PC-9 (cell line): Measurements from ENCODE around the gene PDF. TPM values are rescaled to one million over a fixed set of nuclear protein-coding genes. Genes with fewer than 3 reads are reported as not detected.

Source experiments
- BruUV-seq: library from RNA; stranded (reverse); fragments of 400-500 nt; replicated peaks from 2 replicates; lab custom pipeline; 2021; lab: Mats Ljungman, UMichigan
- CTCF ChIA-PET: fragments of 300-600 bp; sonication (Branson Sonifier 250); formaldehyde crosslinking; loops from one replicate; lab custom pipeline; 2022; ENCODE audit warnings: antibody characterized with exemption; lab: Charles Lee
- POLR2A ChIA-PET: fragments of 300-600 bp; sonication (Branson Sonifier 250); formaldehyde crosslinking; loops from one replicate; lab custom pipeline; 2022; ENCODE audit warnings: antibody characterized with exemption; ENCODE audit not compliant: unreplicated experiment; lab: Charles Lee
- DNase-seq, 2 experiments: peaks; one replicate each; pipeline versions ENCODE4 v3.0.0 to v3.0.0-alpha.2; 2015 to 2022; ENCODE audit warnings: mixed read lengths in 1 of 2
- H2AFZ ChIP-seq: fragments of 200-600 bp; sonication (generic); 2 replicates; pipeline ENCODE4 v1.8.1; 2017; ENCODE audit warnings: antibody characterized with exemption
- H3F3A ChIP-seq: fragments of 200-600 bp; sonication (generic); 2 replicates; pipeline ENCODE4 v1.8.1; 2017; ENCODE audit warnings: antibody characterized with exemption, mild to moderate bottlenecking, low read depth; ENCODE audit not compliant: insufficient read depth
- H3K27ac ChIP-seq: fragments of 200-600 bp; sonication (generic); 2 replicates; pipeline ENCODE4 v1.6.1; 2016; ENCODE audit warnings: mixed run types
- H3K27me3 ChIP-seq: fragments of 200-600 bp; sonication (generic); 2 replicates; pipeline ENCODE4 v1.6.1; 2016; ENCODE audit warnings: low read depth, mixed run types; ENCODE audit not compliant: insufficient read depth
- H3K36me3 ChIP-seq: fragments of 200-600 bp; sonication (generic); 2 replicates; pipeline ENCODE4 v1.6.1; 2016; ENCODE audit warnings: low read depth, mixed run types
- H3K4me1 ChIP-seq: fragments of 200-600 bp; sonication (generic); replicated peaks from 2 replicates; pipeline ENCODE4 v1.6.1; 2016; ENCODE audit warnings: mixed run types; ENCODE audit not compliant: insufficient read depth
- H3K4me2 ChIP-seq: fragments of 200-600 bp; sonication (generic); 2 replicates; pipeline ENCODE4 v1.6.1; 2017; ENCODE audit warnings: mixed run types
- H3K4me3 ChIP-seq: fragments of 200-600 bp; sonication (generic); 2 replicates; pipeline ENCODE4 v1.6.1; 2016; ENCODE audit warnings: mixed run types
- H3K79me2 ChIP-seq: fragments of 200-600 bp; sonication (generic); 2 replicates; pipeline ENCODE4 v1.6.1; 2017; ENCODE audit warnings: low read depth, mixed run types
- H3K9me2 ChIP-seq: fragments of 200-600 bp; sonication (generic); 2 replicates; pipeline ENCODE4 v1.8.1; 2017; ENCODE audit warnings: mild to moderate bottlenecking; ENCODE audit not compliant: insufficient read depth
- H3K9me3 ChIP-seq: fragments of 200-600 bp; sonication (generic); 2 replicates; pipeline ENCODE4 v1.8.1; 2016; ENCODE audit warnings: low read depth; ENCODE audit not compliant: insufficient read depth
- H4K20me1 ChIP-seq: fragments of 200-600 bp; sonication (generic); 2 replicates; pipeline ENCODE4 v1.8.1; 2017; ENCODE audit not compliant: insufficient read depth
- CTCF ChIP-seq: fragments of 200-600 bp; sonication (generic); conservative IDR thresholded peaks from 2 replicates; pipeline ENCODE4 v1.6.1; 2017; ENCODE audit warnings: mixed run types, antibody characterized with exemption, mild to moderate bottlenecking, moderate library complexity
- EZH2 ChIP-seq: fragments of 200-600 bp; sonication (generic); IDR thresholded peaks from 2 replicates; pipeline ENCODE4 v1.8.0; 2017; ENCODE audit warnings: antibody characterized with exemption, low read depth
- intact Hi-C: fragments of 100-400 bp; cut with micrococcal nuclease; formaldehyde crosslinking; loops from one replicate; pipeline ENCODE4 v1.10.0; 2022; ENCODE audit not compliant: unreplicated experiment
- total RNA-seq: library from RNA; stranded (reverse); gene quantifications from 2 replicates; pipeline ENCODE4 v1.2.3, GENCODE V29; 2021

Gene PDF
- total RNA-seq, 1 experiment from 2014 or later: 16.7 TPM

GRCh38 chr16:69324585-69325253 lies 5.7 kb downstream of the PDF start:
- POLR2A ChIA-PET: interaction anchor here (0.7 kb wide), 2 partner anchors 260 to 1240 kb away, joined by 4 read pairs; partner anchors contain the start of gene NFATC3
- Histone ChIP-seq H3K79me2 (peaks cover 72% of the 10 kb centered on the region), H3K4me3 (no peak overlapping the region), H3K9me3 (no peaks in the 10 kb centered on the region), H3K27ac (no peak overlapping the region), H4K20me1 (peaks cover 75% of the 10 kb centered on the region), H3K27me3 (no peaks in the 10 kb centered on the region), H2AFZ (no peak overlapping the region), H3K4me2 (no peak overlapping the region), H3F3A (peaks cover 26% of the 10 kb centered on the region; the same call in 1 of the 2 replicates), H3K4me1 (peaks cover 34% of the 10 kb centered on the region), H3K36me3 (peaks cover 22% of the 10 kb centered on the region), H3K9me2 (no peaks in the 10 kb centered on the region)
- TSS peak; percentile 14 for BruUV-seq
- intact Hi-C loops: no loop called here
- TF ChIP-seq CTCF (no peak), EZH2 (no peak)
- DNase-seq: no peak
- CTCF ChIA-PET: no interaction called here

DNA sequence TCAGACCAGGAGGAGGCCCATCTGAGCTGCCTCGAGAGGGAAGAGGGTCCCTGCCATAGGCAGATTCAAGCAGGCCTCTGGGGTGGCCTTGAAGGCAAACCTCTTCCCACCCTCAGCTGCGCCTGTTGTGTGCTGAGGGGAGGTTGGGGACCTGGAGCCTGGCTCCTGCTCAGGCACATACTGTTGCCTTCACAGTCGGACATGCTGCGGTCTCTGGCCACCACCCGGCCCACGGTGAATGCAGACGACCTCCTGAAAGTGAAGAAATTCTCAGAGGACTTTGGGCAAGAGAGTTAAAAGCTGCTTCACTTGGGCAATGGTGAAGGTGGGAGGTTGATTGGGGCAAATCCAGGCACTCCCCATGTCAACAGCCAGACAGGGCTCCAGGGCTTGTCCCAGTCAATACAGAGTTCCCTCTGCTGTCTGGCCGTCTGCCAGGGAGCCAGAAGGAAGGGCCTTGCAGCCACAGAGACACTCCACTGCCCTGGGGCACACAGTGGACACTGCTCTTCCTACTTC lies 6.3 kb downstream of the PDF start:
- TF ChIP-seq CTCF (no peak), EZH2 (no peak)
- Histone ChIP-seq H3K4me1 (peaks cover 31% of the 10 kb centered on the region), H3K9me3 (no peaks in the 10 kb centered on the region), H3F3A (peaks cover 26% of the 10 kb centered on the region; the same call in 1 of the 2 replicates), H3K79me2 (peaks cover 66% of the 10 kb centered on the region), H3K9me2 (no peaks in the 10 kb centered on the region), H3K36me3 (peaks cover 22% of the 10 kb centered on the region), H2AFZ (no peak overlapping the region), H4K20me1 (peaks cover 70% of the 10 kb centered on the region), H3K4me2 (no peak overlapping the region), H3K27ac (no peak overlapping the region), H3K27me3 (no peaks in the 10 kb centered on the region), H3K4me3 (no peak overlapping the region)
- ChIA-PET CTCF (no interaction called here), POLR2A (interaction anchor here (0.5 kb wide), 1 partner anchor 1177 kb away, joined by 3 read pairs; no protein-coding TSS in a partner anchor)
- no peak for DNase-seq
- intact Hi-C loops: no loop called here
- no TSS peak for BruUV-seq

GRCh38 chr16:69323415-69323814 lies 7.0 kb downstream of the PDF start:
- BruUV-seq: no TSS peak
- H3K36me3 ChIP-seq: peaks cover 18% of the 10 kb centered on the region
- intact Hi-C loops: no loop called here
- H2AFZ ChIP-seq: no peak overlapping the region
- no peaks in the 10 kb centered on the region for H3K9me3 ChIP-seq
- no peaks in the 10 kb centered on the region for H3K27me3 ChIP-seq
- H4K20me1 ChIP-seq: peaks cover 65% of the 10 kb centered on the region
- H3F3A ChIP-seq: peaks cover 26% of the 10 kb centered on the region; the same call in 1 of the 2 replicates
- peaks cover 59% of the 10 kb centered on the region for H3K79me2 ChIP-seq
- POLR2A ChIA-PET: interaction anchor here (0.5 kb wide), 1 partner anchor 1176 kb away, joined by 3 read pairs; no protein-coding TSS in a partner anchor
- no peak overlapping the region for H3K27ac ChIP-seq
- no peaks in the 10 kb centered on the region for H3K9me2 ChIP-seq
- no peak overlapping the region for H3K4me3 ChIP-seq
- H3K4me1 ChIP-seq: peaks cover 24% of the 10 kb centered on the region
- CTCF ChIA-PET: no interaction called here
- no peak overlapping the region for H3K4me2 ChIP-seq
- DNase-seq: no peak
- TF ChIP-seq EZH2: no peak
- TF ChIP-seq CTCF: no peak
